ENCODE data around the gene KANK2. TPM values are rescaled to one million over a fixed set of nuclear protein-coding genes. Genes with fewer than 3 reads are reported as not detected.

Gene KANK2
- total RNA-seq, 1 donor from 2014 or later, result 486 TPM

GRCh38 chr19:11115895-11116446, 81.4 kb downstream of the KANK2 start:
- H3K4me3 ChIP-seq, result no peak overlapping the region
- no peak overlapping the region for H3K27ac ChIP-seq
- H3K36me3 ChIP-seq, result peaks cover 0 to 89% of the 10 kb centered on the region in 2 donors
- no peaks in the 10 kb centered on the region for H3K4me1 ChIP-seq
- TF ChIP-seq POLR2AphosphoS5 (IDR thresholded peaks at IDR 0.05; ENCODE audit: insufficient read depth in 1 of 2, low read depth in 1 of 2) (peak in 1 of 2 donors; percentile 18), POLR2A (IDR thresholded peaks at IDR 0.05) (no peak)
- no peaks in the 10 kb centered on the region for H3K9me3 ChIP-seq
- DNase-seq (ENCODE audit: extremely low spot score in 2 of 2), result no peak
- intact Hi-C loops (cut with DNase I), result loop anchor here (10.0 kb wide), 1 partner anchor 181 kb away; no protein-coding TSS in a partner anchor
- no peaks in the 10 kb centered on the region for H3K27me3 ChIP-seq

- DNase-seq (ENCODE audit: extremely low spot score in 2 of 2), result no peak
- Histone ChIP-seq H3K4me1 (no peaks in the 10 kb centered on the region), H3K27ac (no peak overlapping the region), H3K36me3 (peaks cover 0 to 89% of the 10 kb centered on the region in 2 donors), H3K27me3 (no peaks in the 10 kb centered on the region), H3K4me3 (no peak overlapping the region), H3K9me3 (no peaks in the 10 kb centered on the region)
- TF ChIP-seq POLR2A (IDR thresholded peaks at IDR 0.05), result no peak
- TF ChIP-seq CTCF (IDR thresholded peaks at IDR 0.05), result no peak
- TF ChIP-seq POLR2AphosphoS5 (IDR thresholded peaks at IDR 0.05; ENCODE audit: insufficient read depth in 1 of 2, low read depth in 1 of 2), result no peak
- intact Hi-C loops (cut with DNase I), result loop anchor here (10.0 kb wide), 1 partner anchor 180 kb away; no protein-coding TSS in a partner anchor
These were observed 82.3 kb downstream of the KANK2 start for GRCh38 chr19:11115042-11115441.

Other genes starting within 250 kb of the KANK2 start
- gene SMARCA4, start 236.5 kb downstream of the KANK2 start, total RNA-seq, result 90.4 TPM
- 135 TPM for gene LDLR, start 108.1 kb downstream of the KANK2 start, total RNA-seq
- 2.7 TPM for gene SPC24, start 41.8 kb downstream of the KANK2 start, total RNA-seq
- gene ANGPTL8, start 42.1 kb upstream of the KANK2 start, total RNA-seq, result not detected
- 65.8 TPM for gene DOCK6, start 65.0 kb upstream of the KANK2 start, total RNA-seq
- not detected for gene TSPAN16, start 98.6 kb upstream of the KANK2 start, total RNA-seq
- 33.9 TPM for gene RAB3D, start 142.1 kb upstream of the KANK2 start, total RNA-seq
- gene TMEM205, start 148.7 kb upstream of the KANK2 start, total RNA-seq, result 173 TPM
- gene CCDC159, start 149.0 kb upstream of the KANK2 start, total RNA-seq, result 24.1 TPM
- 16.5 TPM for gene PLPPR2, start 157.9 kb upstream of the KANK2 start, total RNA-seq
- 1.5 TPM for gene SWSAP1, start 177.1 kb upstream of the KANK2 start, total RNA-seq
- gene EPOR, start 186.8 kb upstream of the KANK2 start, total RNA-seq, result 14.5 TPM
- gene RGL3, start 221.8 kb upstream of the KANK2 start, total RNA-seq, result 19.6 TPM
- not detected for gene ODAD3, start 237.6 kb upstream of the KANK2 start, total RNA-seq
- gene PRKCSH, start 238.1 kb upstream of the KANK2 start, total RNA-seq, result 79.1 TPM